A549 (cell line): Measurements from ENCODE around the gene BAG3. TPM values are rescaled to one million over a fixed set of nuclear protein-coding genes. Genes with fewer than 3 reads are reported as not detected.

ENCODE experiments used
- ATAC-seq, 2 experiments: fragments of 200-7000 bp in 1 of 2; fragments of >200 bp in 1 of 2; cut with Nextera tagmentation in 1 of 2; cut with Tn5 transposase in 1 of 2; 3 replicates each; pipeline versions ENCODE4 v1.8.0 to v1.9.1; 2018 to 2020; ENCODE audit warnings: mild to moderate bottlenecking in 1 of 2, moderate library complexity in 1 of 2
- CTCF ChIA-PET: fragments of 300-600 bp; sonication (Branson Sonifier 250); formaldehyde crosslinking; extraction: SDS; loops from one replicate; lab custom pipeline; 2021; ENCODE audit warnings: antibody characterized with exemption, inconsistent platforms; lab: Yijun Ruan, JAX
- POLR2A ChIA-PET: fragments of 350-600 bp; formaldehyde crosslinking; extraction: SDS; loops from one replicate; lab custom pipeline; 2021; ENCODE audit warnings: antibody characterized with exemption, inconsistent platforms; lab: Yijun Ruan, JAX
- DNase-seq, 2 experiments: peaks; one replicate each; pipeline versions ENCODE4 v3.0.0 to v3.0.0-alpha.2; 2011 to 2016; ENCODE audit warnings: low read depth in 1 of 2, low spot score in 1 of 2
- FAIRE-seq: peaks from 2 replicates; lab custom pipeline; 2011; peaks lifted over from hg19 to GRCh38; lab: Jason Lieb, UNC
- H3K27ac ChIP-seq, 2 experiments: fragments of >200 bp; sonication (Bioruptor Twin); formaldehyde crosslinking; 3 replicates each; pipeline ENCODE4 v1.5.1; 2016 to 2017
- H3K4me1 ChIP-seq: fragments of >200 bp; sonication (Bioruptor Twin); formaldehyde crosslinking; 3 replicates; pipeline ENCODE4 v1.6.1; 2016
- H3K4me2 ChIP-seq: fragments of >200 bp; sonication (Bioruptor Twin); formaldehyde crosslinking; 3 replicates; pipeline ENCODE4 v1.6.1; 2016
- H3K4me3 ChIP-seq: fragments of >200 bp; sonication (Bioruptor Twin); formaldehyde crosslinking; 3 replicates; pipeline ENCODE4 v1.5.1; 2016
- H3K9me3 ChIP-seq: fragments of >200 bp; sonication (Bioruptor Twin); formaldehyde crosslinking; 3 replicates; pipeline ENCODE4 v1.6.1; 2016
- BHLHE40 ChIP-seq: IDR thresholded peaks from 2 replicates; pipeline ENCODE4 v1.6.1; 2012; ENCODE audit warnings: low read depth, low read length, inconsistent platforms
- EHF ChIP-seq: fragments of 250-450 bp; sonication (Bioruptor Pico); IDR thresholded peaks from 2 replicates; pipeline ENCODE4 v1.5.0; 2020; ENCODE audit warnings: mild to moderate bottlenecking
- FOSL2 ChIP-seq, 2 experiments: fragments of 450-650 bp in 1 of 2; fragments of >200 bp in 1 of 2; sonication (Bioruptor Twin) in 1 of 2; formaldehyde crosslinking; IDR thresholded peaks; 2 replicates each; pipeline versions ENCODE4 v1.5.0 to v1.6.1; 2016 to 2020; ENCODE audit warnings: mild to moderate bottlenecking in 1 of 2, moderate library complexity in 1 of 2
- HDAC2 ChIP-seq: fragments of 200-600 bp; sonication (generic); IDR thresholded peaks from 2 replicates; pipeline ENCODE4 v1.6.1; 2016
- HEYL ChIP-seq: fragments of 250-450 bp; sonication (Bioruptor Pico); IDR thresholded peaks from 2 replicates; pipeline ENCODE4 v1.8.0; 2021; ENCODE audit warnings: mild to moderate bottlenecking, moderate library complexity
- JUN ChIP-seq, 2 experiments: fragments of >200 bp; sonication (Bioruptor Twin); formaldehyde crosslinking; IDR thresholded peaks; 2 replicates in 1 of 2; 3 replicates in 1 of 2; pipeline ENCODE4 v1.6.1; 2016 to 2017
- MYC ChIP-seq: IDR thresholded peaks from 2 replicates; pipeline ENCODE4 v1.6.1; 2012; ENCODE audit warnings: mild to moderate bottlenecking, inconsistent platforms, low read length, improper control_type of control experiment, borderline replicate concordance
- POLR2AphosphoS2 ChIP-seq: conservative IDR thresholded peaks from 2 replicates; pipeline ENCODE4 v1.6.1; 2012; ENCODE audit warnings: low read length, improper control_type of control experiment, inconsistent platforms
- RARB ChIP-seq: fragments of 250-450 bp; sonication (Bioruptor Pico); IDR thresholded peaks from 2 replicates; pipeline ENCODE4 v1.8.0; 2021; ENCODE audit warnings: mild to moderate bottlenecking, moderate library complexity
- RNF2 ChIP-seq: fragments of 200-600 bp; sonication (generic); IDR thresholded peaks from 2 replicates; pipeline ENCODE4 v1.6.1; 2016; ENCODE audit warnings: low read depth, mild to moderate bottlenecking, antibody characterized with exemption, moderate library complexity, borderline replicate concordance
- ZSCAN20 ChIP-seq: fragments of 250-450 bp; sonication (Bioruptor Pico); IDR thresholded peaks from 2 replicates; pipeline ENCODE4 v1.8.0; 2022; ENCODE audit warnings: mild to moderate bottlenecking, moderate library complexity
- WGBS: methylation state at CpG from one replicate; pipeline ENCODE4 v1.1.6; 2017; ENCODE audit errors: missing lambda C conversion rate; 5-methylcytosine and 5-hydroxymethylcytosine counted together
- polyA plus RNA-seq, 4 experiments: library from polyadenylated mRNA; depleted of rRNA in 3 of 4; stranded (reverse); fragments of >200 nt; fragmentation: RNase III in 1 of 4; extraction: RNeasy Plus Mini Kit Qiagen cat#74134 plus additional on column Dnase treatment in 1 of 4; gene quantifications; 2 replicates in 3 of 4; 3 replicates in 1 of 4; pipeline ENCODE4 v1.2.3, GENCODE V29; 2011 to 2017
- TF ChIP-seq, protein P1 (sequence below): fragments of >200 bp; sonication (Bioruptor Twin); formaldehyde crosslinking; IDR thresholded peaks from 3 replicates; pipeline ENCODE4 v1.6.1; 2016
- TF ChIP-seq, protein P2 (sequence below): fragments of 450-650 bp; IDR thresholded peaks from 2 replicates; pipeline ENCODE4 v1.6.1; 2014; ENCODE audit warnings: antibody characterized with exemption
- TF ChIP-seq, protein P3 (sequence below): fragments of >200 bp; sonication (Bioruptor Twin); formaldehyde crosslinking; IDR thresholded peaks from 2 replicates; pipeline ENCODE4 v1.6.1; 2016
- TF ChIP-seq, protein P4 (sequence below): IDR thresholded peaks from 2 replicates; pipeline ENCODE4 v1.6.1; 2012; ENCODE audit warnings: low read depth, borderline replicate concordance
- TF ChIP-seq, protein P5 (sequence below): fragments of >200 bp; sonication (Bioruptor Twin); formaldehyde crosslinking; IDR thresholded peaks from 3 replicates; pipeline ENCODE4 v1.5.1; 2016

The BAG3 gene
- polyA plus RNA-seq, 2 of the 4 experiments (the other 2 are of a cell fraction): 10.7 to 58.4 TPM

DNA sequence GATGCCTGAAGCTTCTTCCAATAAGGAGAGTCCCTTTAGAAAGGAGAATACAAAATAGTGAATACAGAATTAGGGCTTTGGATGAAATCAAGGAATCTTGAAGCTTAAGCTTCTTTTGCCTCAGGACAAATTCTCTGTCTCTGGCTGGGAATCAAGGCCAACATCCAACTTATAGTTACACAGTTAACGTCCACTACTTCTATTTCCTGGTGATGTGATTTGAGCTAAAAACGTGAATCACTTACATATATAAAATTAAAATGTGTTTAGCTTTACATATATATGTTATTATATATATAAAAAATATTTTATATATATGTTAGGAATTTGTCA is 63.3 kb downstream of the BAG3 start:
- CTCF ChIA-PET: interaction anchor here (1.0 to 3.0 kb wide), 10 partner anchors 10 to 202 kb away, joined by 3 to 25 read pairs (median 4); partner anchors contain the start of gene INPP5F
- 45% methylated on average over 2 of the region's 2 CpGs for whole genome bisulfite sequencing
- ATAC-seq: no peak

DNA sequence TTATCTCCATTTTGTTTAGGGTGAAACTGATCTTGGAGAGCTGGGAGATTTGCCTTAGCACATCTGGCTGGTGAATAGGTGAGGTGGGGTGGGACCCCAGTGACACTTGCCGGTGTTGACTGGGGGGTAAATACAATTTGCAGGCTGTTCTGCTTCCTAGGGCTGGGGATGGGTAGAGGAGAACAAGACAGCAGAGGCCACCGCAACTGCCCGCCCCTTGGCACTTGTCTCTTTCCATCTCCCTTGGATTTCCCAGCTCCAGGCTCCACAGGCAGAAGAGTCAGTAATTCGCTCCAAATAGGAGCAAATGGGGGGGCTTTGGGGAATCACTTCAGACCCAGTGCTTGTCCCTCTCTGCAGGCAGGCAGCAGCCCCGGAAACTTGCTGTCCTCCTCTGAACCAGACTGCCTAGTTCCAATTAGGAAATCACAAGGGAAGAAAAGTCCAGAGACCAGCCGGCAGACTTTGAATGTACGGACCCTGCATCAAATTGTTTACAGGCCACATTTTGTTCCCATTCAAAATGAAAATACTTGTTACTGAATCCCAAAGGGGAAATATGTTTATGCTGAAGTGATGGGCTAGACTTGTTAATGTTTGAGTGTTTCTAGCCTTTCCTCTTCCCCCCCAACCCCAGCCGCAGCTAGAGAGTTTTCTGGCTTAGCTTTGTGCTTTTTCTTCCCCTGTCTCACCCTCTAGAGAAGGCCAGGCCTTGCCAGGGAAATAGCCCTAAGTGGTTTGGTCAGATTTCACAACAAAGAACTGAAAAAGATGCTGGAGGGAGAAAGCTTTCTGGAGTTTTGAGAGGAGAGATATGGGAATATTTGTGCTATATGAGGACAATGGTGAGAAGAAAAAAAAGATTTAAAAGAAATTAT is 64.7 kb downstream of the BAG3 start:
- H3K4me2 ChIP-seq: no peak overlapping the region
- H3K27ac ChIP-seq: no peak overlapping the region
- POLR2A ChIA-PET: interaction anchor here (1.3 kb wide), 1 partner anchor 10 kb away, joined by 6 read pairs; the partner anchor contains the start of gene INPP5F
- FAIRE-seq (no peak), ATAC-seq (no peak), DNase-seq (no peak)
- TF ChIP-seq POLR2AphosphoS2: no peak
- TF ChIP-seq, protein P1, sequence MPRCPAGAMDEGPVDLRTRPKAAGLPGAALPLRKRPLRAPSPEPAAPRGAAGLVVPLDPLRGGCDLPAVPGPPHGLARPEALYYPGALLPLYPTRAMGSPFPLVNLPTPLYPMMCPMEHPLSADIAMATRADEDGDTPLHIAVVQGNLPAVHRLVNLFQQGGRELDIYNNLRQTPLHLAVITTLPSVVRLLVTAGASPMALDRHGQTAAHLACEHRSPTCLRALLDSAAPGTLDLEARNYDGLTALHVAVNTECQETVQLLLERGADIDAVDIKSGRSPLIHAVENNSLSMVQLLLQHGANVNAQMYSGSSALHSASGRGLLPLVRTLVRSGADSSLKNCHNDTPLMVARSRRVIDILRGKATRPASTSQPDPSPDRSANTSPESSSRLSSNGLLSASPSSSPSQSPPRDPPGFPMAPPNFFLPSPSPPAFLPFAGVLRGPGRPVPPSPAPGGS: no peak
- no peak for TF ChIP-seq MYC
- TF ChIP-seq EHF (CRISPR knock-in tag): no peak
- TF ChIP-seq FOSL2 (IDR thresholded peaks at IDR 0.05): no peak
- no peak for TF ChIP-seq FOSL2 (CRISPR knock-in tag; IDR thresholded peaks at IDR 0.05)
- TF ChIP-seq, protein P2, sequence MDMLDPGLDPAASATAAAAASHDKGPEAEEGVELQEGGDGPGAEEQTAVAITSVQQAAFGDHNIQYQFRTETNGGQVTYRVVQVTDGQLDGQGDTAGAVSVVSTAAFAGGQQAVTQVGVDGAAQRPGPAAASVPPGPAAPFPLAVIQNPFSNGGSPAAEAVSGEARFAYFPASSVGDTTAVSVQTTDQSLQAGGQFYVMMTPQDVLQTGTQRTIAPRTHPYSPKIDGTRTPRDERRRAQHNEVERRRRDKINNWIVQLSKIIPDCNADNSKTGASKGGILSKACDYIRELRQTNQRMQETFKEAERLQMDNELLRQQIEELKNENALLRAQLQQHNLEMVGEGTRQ: no peak
- no peak for TF ChIP-seq RARB
- TF ChIP-seq ZSCAN20 (CRISPR knock-in tag): no peak
- TF ChIP-seq HDAC2: no peak
- TF ChIP-seq HEYL: no peak
- TF ChIP-seq JUN (IDR thresholded peaks at IDR 0.05): no peak
- TF ChIP-seq RNF2: no peak
- TF ChIP-seq, protein P3, sequence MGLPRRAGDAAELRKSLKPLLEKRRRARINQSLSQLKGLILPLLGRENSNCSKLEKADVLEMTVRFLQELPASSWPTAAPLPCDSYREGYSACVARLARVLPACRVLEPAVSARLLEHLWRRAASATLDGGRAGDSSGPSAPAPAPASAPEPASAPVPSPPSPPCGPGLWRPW: no peak
- TF ChIP-seq BHLHE40: no peak
- TF ChIP-seq, protein P4, sequence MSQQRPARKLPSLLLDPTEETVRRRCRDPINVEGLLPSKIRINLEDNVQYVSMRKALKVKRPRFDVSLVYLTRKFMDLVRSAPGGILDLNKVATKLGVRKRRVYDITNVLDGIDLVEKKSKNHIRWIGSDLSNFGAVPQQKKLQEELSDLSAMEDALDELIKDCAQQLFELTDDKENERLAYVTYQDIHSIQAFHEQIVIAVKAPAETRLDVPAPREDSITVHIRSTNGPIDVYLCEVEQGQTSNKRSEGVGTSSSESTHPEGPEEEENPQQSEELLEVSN: no peak
- TF ChIP-seq, protein P5, sequence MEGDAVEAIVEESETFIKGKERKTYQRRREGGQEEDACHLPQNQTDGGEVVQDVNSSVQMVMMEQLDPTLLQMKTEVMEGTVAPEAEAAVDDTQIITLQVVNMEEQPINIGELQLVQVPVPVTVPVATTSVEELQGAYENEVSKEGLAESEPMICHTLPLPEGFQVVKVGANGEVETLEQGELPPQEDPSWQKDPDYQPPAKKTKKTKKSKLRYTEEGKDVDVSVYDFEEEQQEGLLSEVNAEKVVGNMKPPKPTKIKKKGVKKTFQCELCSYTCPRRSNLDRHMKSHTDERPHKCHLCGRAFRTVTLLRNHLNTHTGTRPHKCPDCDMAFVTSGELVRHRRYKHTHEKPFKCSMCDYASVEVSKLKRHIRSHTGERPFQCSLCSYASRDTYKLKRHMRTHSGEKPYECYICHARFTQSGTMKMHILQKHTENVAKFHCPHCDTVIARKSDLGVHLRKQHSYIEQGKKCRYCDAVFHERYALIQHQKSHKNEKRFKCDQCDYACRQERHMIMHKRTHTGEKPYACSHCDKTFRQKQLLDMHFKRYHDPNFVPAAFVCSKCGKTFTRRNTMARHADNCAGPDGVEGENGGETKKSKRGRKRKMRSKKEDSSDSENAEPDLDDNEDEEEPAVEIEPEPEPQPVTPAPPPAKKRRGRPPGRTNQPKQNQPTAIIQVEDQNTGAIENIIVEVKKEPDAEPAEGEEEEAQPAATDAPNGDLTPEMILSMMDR: no peak
- TF ChIP-seq, all 56 proteins: peak for 0
- Histone ChIP-seq H3K4me3 (no peak overlapping the region), H3K4me1 (no peaks in the 10 kb centered on the region), H3K9me3 (no peaks in the 10 kb centered on the region)
- CTCF ChIA-PET: interaction anchor here (1.1 to 3.0 kb wide), 5 partner anchors 10 to 108 kb away, joined by 3 to 25 read pairs (median 8); partner anchors contain the start of gene INPP5F
- 81% methylated on average over 8 of the region's 8 CpGs for WGBS

More for the DNA sequence above, 63.3 kb downstream of the BAG3 start:
- H3K4me2 ChIP-seq: no peak overlapping the region
- H3K9me3 ChIP-seq: no peaks in the 10 kb centered on the region
- no peaks in the 10 kb centered on the region for H3K4me1 ChIP-seq
- no peak overlapping the region for H3K4me3 ChIP-seq
- FAIRE-seq (no peak), DNase-seq (no peak)
- H3K27ac ChIP-seq: no peak overlapping the region
- TF ChIP-seq FOSL2 (IDR thresholded peaks at IDR 0.05) (no peak), FOSL2 (CRISPR knock-in tag; IDR thresholded peaks at IDR 0.05) (no peak)
- POLR2A ChIA-PET: interaction anchor here (0.8 to 1.6 kb wide), 2 partner anchors 10 to 11 kb away, joined by 3 to 7 read pairs; partner anchors contain the start of gene INPP5F
